GM21825 (cell line): Measurements from ENCODE around the gene TAF3.

Experiments used
- ATAC-seq: cut with Tn5 transposase; IDR thresholded peaks from one replicate; pipeline ENCODE4 v1.9.1; 2021; ENCODE audit warnings: mild to moderate bottlenecking, moderate library complexity; ENCODE audit not compliant: unreplicated experiment

TAF3 gene

GRCh38 chr10:7932301-7933036 is 114.2 kb downstream of the TAF3 start:
- ATAC-seq: no peak

GRCh38 chr10:7933262-7933661 is 115.0 kb downstream of the TAF3 start:
- ATAC-seq: no peak

GRCh38 chr10:7933757-7934156 is 115.5 kb downstream of the TAF3 start:
- no peak for ATAC-seq

- no peak for ATAC-seq
These were observed 119.1 kb downstream of the TAF3 start for GRCh38 chr10:7937315-7937945.

GRCh38 chr10:7941576-7941975 is 123.3 kb downstream of the TAF3 start:
- no peak for ATAC-seq

GRCh38 chr10:7942316-7942715 is 124.0 kb downstream of the TAF3 start:
- ATAC-seq: no peak

- no peak for ATAC-seq
These were observed 124.6 kb downstream of the TAF3 start for GRCh38 chr10:7942859-7943258.

- ATAC-seq: no peak
These were observed 125.8 kb downstream of the TAF3 start for GRCh38 chr10:7944215-7944480.

- ATAC-seq: no peak
These were observed 126.2 kb downstream of the TAF3 start for GRCh38 chr10:7944537-7944936.

- ATAC-seq: no peak
These were observed 126.7 kb downstream of the TAF3 start for GRCh38 chr10:7945034-7945433.

- no peak for ATAC-seq
These were observed 127.3 kb downstream of the TAF3 start for GRCh38 chr10:7945469-7946187.

GRCh38 chr10:7948371-7949000 is 130.2 kb downstream of the TAF3 start:
- no peak for ATAC-seq

- no peak for ATAC-seq
These were observed 132.9 kb downstream of the TAF3 start for GRCh38 chr10:7950981-7951847.

- ATAC-seq: no peak
These were observed 134.0 kb downstream of the TAF3 start for GRCh38 chr10:7952266-7952665.

- no peak for ATAC-seq
These were observed 135.1 kb downstream of the TAF3 start for GRCh38 chr10:7953447-7953846.

GRCh38 chr10:7955446-7955845 is 137.1 kb downstream of the TAF3 start:
- no peak for ATAC-seq

GRCh38 chr10:7956508-7956907 is 138.2 kb downstream of the TAF3 start:
- peak; percentile 83 for ATAC-seq

GRCh38 chr10:7957591-7957990 is 139.3 kb downstream of the TAF3 start:
- ATAC-seq: no peak

- no peak for ATAC-seq
These were observed 140.1 kb downstream of the TAF3 start for GRCh38 chr10:7958442-7958841.

GRCh38 chr10:7960108-7960507 is 141.8 kb downstream of the TAF3 start:
- no peak for ATAC-seq

- no peak for ATAC-seq
These were observed 144.3 kb downstream of the TAF3 start for GRCh38 chr10:7962592-7962991.
